Hematopoietic multipotent progenitor cell treated with erythropoietin and hydrocortisone succinate and interleukin-3 and kit ligand, for 17 days (in vitro differentiated cells): ENCODE measurements around the gene GABRB1.

Experiments
- DNase-seq: peaks from one replicate; pipeline ENCODE4 v3.0.0-alpha.2; 2015; ENCODE audit warnings: low spot score

GABRB1 gene

DNA sequence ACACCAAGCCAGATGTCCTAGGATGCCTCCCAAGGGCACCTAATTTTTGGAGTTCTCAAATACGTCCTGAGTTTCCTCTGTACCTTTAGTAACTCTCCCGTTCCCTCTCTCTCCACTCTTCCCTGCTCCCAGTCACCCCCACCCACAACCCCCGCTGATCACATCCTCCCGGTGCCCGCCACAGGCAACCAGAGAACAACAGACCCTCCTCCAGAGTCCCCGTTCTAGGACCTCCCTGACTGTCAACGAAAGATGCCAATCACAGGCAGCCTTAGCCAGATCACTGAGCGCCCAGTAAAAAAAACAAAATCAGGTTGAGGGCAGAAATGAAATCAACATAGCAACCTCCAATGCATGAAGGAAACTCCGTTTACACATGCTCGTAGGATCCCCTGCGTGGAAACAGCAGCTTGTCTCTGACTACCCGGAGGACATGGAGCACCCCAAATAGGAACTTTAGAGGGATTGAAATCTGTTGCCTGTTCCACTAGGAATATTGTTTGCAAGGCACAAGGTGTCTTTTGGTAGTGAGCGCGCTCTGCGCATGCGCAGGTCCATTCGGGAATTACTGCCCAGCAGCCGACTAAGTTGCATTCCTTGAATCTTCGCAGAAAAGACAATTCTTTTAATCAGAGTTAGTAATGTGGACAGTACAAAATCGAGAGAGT lies at the start of gene GABRB1:
Gene GABRB1 (plus strand): TSS at position 557 of the 668 bp plus-strand sequence.
- no peak for DNase-seq

- DNase-seq: no peak
Measured at GRCh38 chr4:46984781-46985180, 46.6 kb upstream of the GABRB1 start.

GRCh38 chr4:46986922-46987638 lies 44.3 kb upstream of the GABRB1 start:
- no peak for DNase-seq

DNA sequence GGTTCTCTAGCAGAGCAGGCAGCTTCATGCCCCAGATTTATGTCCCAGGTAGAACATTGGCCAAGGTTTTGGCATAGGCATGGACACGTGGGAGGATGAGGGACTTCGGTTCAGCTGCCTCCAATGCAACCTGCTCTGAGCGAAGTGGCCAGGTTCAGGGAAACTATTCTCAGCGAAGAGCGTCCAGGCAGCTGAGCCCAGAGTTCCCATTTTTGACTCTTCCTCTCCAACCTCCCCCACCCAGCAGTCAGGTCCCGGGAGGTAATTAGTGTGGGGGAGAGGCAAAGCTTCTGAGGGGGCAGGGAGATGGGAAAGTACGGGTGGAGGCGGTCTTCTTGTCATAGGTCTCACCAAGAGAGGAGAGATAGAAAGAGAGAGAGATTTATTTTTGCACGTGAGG lies 39.0 kb upstream of the GABRB1 start:
- DNase-seq: no peak

DNA sequence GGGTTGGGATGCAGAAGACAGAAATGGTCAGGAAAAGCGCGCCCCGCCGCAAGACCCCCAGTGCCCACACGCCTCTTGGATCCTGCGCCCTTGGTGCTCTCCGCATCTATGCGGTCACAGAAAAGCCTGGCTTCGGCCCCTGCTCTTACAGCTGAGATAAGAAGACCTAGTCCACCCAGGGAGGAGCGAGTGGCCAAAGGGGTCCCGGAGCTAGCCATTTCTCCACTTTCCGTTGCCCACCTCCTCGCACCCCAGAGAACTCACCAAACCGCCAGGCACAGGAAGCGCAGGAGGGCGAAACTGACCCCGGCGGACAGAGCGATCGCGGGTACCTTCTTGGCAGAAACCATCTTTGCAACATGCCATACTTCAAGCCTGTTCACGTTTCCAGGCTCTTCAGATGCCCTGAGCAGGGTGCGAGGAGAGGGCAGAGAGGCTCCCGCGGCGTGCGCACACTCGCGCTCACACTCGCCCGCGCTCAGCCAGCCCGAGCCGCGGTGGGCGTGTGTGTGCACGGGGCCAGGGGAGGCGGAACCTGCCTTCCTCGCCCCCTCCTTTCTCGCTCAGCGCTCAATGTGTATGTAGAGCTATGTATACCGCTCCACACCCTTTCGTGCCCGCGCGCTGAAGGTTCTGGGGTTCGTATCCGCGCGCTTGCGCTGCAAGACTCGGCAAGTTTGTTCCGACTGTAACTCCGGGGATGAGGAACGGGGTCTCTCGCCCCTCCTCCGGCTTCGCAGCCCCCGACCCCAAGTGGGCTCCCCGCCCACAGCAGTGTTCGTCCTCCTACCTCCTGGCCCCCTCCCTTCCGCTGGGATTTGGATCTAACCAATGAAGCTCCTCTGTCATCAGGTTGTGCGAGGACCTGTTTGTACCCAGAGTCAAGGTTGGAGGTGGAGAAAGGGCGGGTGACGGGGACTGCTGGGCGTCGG lies 38.0 kb upstream of the GABRB1 start, which contains the start of gene GABRA4:
Gene GABRA4 (minus strand): TSS at position 507 of the 932 bp plus-strand sequence. CDS start 157 bp downstream, at position 350.
- DNase-seq: no peak

DNA sequence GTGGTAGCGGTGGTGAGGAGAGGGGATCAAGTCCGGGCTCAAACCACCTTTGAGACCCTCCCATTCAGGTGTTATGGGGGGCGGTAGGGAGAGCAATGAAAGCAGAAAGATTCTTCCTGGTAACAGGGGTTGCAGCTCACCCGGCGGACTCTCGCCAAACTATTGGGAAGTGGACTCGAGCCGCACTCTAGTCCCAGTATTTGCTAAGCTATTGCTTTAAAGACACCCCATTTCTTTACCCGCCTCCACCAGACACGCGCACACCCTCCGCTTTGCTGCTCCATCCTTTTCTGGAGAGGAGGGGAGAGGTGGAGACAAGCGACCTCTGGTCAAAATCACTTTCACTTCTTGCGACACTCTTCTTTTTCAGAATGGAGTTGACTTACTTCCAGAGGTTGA lies 37.4 kb upstream of the GABRB1 start:
- DNase-seq: no peak

GRCh38 chr4:46999566-46999965 lies 31.8 kb upstream of the GABRB1 start:
- no peak for DNase-seq

- DNase-seq: no peak
Measured at GRCh38 chr4:47000406-47000805, 31.0 kb upstream of the GABRB1 start.

- no peak for DNase-seq
Measured at GRCh38 chr4:47002580-47002979, 28.8 kb upstream of the GABRB1 start.

DNA sequence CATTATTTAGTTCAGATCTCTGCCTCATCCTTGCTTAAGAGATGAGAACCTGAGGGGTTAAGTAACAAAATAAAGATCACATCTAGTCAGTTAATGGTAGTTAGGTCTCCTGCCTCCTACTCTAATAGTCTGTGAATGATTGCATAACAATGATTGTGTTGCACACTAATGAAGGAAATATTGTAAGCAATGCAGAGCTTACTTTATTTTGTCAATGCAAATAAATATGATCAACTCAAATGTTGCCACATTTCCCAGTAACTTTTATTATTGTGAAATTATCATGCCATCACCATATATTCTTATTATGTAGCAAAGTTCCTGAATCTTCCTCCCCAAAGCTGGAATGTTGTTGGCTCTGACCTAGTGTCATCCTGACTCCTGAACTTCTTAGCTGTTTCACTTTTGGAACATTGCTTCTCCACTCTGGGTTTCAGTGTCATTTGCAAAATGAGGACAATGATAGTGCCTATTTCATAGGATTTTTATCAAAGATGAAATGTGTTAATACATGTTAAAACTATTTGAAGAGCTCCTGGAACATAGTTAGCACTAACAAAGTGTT lies 20.9 kb upstream of the GABRB1 start:
- DNase-seq: no peak

- no peak for DNase-seq
Measured at GRCh38 chr4:47010912-47011446, 20.4 kb upstream of the GABRB1 start.

DNA sequence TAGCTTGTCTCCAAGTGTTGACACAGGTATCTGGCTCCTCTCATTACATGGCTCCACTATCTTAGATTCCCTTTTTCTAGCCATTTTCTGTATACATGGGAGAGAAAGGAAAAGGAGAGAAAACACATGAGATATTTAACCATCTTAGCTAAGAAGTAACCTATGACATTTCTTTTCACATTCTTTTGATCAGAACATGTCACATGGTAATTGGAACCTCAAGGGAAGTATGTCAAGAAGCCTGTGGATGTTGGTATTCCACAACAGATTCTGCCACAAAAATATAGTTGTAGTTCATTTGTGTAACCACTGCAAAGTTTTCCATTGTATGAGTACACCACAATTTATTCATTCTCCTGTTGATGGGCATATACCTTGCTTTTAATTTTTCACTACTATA lies 18.7 kb upstream of the GABRB1 start:
- DNase-seq: no peak

DNA sequence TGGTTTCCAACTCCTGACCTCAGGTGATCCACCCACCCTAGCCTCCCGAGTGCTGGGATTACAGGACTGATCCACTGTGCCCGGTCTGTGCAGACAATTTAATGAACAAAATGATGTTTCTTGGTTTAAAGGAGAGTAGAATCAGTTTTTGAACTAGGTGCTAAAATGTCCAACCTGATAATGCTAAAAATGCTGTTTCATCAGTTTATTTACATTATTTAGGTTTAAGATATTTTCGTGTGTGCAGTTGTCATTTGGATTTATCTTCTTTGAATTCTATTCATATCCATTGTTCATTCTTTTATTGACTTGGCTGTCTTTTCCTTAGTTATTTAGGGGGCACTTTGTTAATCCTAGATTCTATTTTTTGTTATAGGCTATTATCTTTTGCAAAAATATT lies 18.0 kb upstream of the GABRB1 start:
- DNase-seq: no peak

DNA sequence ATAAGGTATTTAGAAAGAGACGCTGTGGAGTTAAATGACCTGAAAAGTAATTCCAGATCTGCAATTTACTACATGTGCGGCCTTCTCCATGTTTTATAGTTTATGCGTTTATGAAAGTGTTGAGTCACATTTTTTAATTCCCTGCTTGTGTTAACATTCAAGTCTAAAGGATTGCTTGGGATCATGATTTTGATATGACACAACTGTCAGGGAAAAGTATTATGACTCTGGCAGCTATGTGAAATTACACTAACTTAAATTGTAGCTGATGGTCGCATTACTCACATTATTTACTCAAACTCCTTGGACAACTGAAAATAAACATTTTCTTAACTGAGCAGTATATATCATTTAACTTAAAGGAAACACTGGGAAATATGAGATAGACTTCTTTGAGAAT lies 14.3 kb upstream of the GABRB1 start:
- DNase-seq: no peak

- DNase-seq: no peak
Measured at GRCh38 chr4:47017494-47017893, 13.9 kb upstream of the GABRB1 start.

- no peak for DNase-seq
Measured at GRCh38 chr4:47031751-47032404, 511 bp downstream of the GABRB1 start.

DNA sequence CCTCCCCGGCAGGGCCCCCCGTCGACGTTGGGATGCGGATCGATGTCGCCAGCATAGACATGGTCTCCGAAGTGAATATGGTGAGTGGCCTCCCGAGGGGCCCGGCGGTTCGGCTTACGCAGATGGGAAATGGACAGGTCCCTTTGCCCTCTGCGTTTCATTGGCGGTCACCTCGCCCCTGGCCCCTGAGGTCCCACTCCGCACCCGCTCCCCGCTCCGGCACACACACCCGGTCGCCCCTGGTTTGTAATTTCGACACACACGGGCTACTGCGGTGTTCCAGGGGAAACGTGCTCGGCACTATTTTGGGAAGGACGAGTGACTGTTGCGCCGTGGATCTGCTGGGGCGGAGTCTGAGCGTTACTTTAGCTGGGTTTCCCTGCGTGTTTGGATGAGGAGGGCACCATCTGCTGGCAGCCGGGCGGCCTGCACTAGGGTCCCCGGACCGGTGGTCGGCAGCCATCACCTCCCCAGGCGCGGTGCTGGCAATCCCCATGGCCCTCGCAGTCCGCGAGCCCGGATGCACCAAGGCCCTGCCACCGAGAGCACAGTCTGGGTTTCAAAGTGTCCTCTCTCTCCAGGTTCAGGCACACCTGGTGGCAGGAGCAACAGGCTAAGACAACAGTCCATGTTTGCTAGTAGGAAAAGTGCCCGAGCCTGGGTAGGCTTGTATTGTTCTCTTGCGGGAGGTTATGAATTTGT lies 1.2 kb downstream of the GABRB1 start:
- no peak for DNase-seq

DNA sequence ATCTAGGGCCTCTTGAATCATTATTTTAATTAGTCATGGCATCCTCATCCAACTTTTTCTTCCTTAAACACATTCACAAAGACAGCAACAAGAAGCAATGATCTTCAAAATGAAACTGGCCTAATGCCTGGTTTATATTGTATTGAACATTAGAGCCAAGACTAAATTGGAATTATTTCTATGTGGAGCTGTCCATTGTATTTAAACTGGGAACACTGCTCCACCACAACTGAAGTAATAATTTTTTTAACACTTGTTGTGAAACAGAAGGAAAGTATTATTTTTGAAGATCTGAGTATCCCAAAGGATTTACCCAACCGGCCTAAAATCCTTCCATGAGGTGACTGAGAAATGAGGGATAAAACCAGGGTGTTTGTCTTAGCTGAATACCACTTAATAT lies 6.9 kb downstream of the GABRB1 start:
- no peak for DNase-seq

DNA sequence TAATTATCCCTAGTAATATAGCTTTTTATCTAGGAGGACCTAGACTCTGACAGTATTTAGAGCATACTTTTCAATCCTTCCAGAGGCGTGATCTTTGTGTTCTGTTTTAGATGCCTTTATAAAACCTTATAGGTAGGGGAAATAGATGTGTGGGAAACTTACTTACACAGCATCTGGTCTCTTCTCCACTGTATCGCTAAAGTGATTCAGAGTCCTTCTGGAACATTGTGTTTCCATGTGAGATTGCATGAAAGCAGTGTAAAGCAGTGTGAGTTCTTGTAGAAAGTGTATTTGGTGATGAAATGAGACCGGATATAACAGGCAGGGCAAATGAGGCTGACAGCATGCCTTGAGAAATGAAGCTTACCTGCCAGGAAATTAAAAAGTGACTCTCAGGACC lies 9.5 kb downstream of the GABRB1 start:
- DNase-seq: no peak

GRCh38 chr4:47043821-47044220 lies 12.5 kb downstream of the GABRB1 start:
- DNase-seq: no peak

- no peak for DNase-seq
Measured at GRCh38 chr4:47045261-47045660, 13.9 kb downstream of the GABRB1 start.
